C4-2B (cell line): ENCODE measurements around the gene SRPK2.

Source experiments
- H3K27ac ChIP-seq: fragments of 450-650 bp; 2 replicates; pipeline ENCODE4 v1.5.1; 2017
- CTCF ChIP-seq: fragments of 450-650 bp; conservative IDR thresholded peaks from 2 replicates; pipeline ENCODE4 v1.5.1; 2017; ENCODE audit warnings: mild to moderate bottlenecking
- ZFX ChIP-seq: fragments of 450-650 bp; IDR thresholded peaks from 2 replicates; pipeline ENCODE4 v1.6.1; 2017

Gene SRPK2

GRCh38 chr7:105098863-105099515 is 289.7 kb downstream of the SRPK2 start:
- TF ChIP-seq ZFX, result no peak
- no peak for TF ChIP-seq CTCF

DNA sequence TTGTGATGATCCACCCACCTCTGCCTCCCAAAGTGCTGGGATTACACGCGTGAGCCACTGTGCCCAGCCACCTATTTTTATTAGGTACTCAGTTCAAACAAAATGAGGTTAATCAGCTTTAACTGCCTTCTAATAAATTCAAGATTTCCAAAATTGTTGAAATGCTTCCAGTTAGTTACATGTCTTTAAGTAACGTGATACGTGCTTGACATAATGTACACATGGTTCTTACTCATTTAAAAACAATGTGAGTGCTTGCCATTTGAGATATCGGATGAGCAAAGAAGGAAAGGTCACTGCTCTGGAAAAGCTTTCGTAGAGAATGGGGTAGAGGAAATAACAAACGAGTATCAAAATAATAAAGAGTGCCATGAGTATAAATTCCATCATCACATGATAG is 291.1 kb downstream of the SRPK2 start:
- TF ChIP-seq CTCF, result no peak
- no peak overlapping the region; the same call in 1 of the 2 replicates for H3K27ac ChIP-seq

More at GRCh38 chr7:105098863-105099515, 289.7 kb downstream of the SRPK2 start:
- no peak overlapping the region for H3K27ac ChIP-seq

DNA sequence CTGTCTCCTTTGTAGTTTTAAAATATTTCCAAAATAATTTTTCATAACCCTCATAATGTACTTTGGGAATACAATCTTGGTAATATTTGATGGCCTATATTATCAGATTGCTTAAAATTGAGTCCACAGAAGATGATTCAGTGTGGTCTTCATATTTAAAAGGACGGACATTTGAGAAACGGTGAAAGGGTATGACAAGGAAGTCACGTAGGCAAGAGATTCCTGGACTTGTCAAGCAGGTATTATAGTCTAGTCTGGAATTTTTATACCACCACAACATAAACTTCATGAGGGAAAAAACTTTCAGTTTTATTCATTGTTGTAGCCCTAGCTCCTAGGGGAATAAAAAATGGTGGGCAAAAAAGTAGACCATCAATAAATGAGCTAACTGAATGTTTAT is 292.4 kb downstream of the SRPK2 start:
- TF ChIP-seq ZFX, result no peak
- TF ChIP-seq CTCF, result no peak
- H3K27ac ChIP-seq, result no peak overlapping the region

- H3K27ac ChIP-seq, result no peak overlapping the region
- TF ChIP-seq ZFX (no peak), CTCF (no peak)
Measured at GRCh38 chr7:105094966-105095365, 293.8 kb downstream of the SRPK2 start.

GRCh38 chr7:105088456-105088855 is 300.3 kb downstream of the SRPK2 start:
- no peak overlapping the region for H3K27ac ChIP-seq
- TF ChIP-seq ZFX (no peak), CTCF (no peak)

DNA sequence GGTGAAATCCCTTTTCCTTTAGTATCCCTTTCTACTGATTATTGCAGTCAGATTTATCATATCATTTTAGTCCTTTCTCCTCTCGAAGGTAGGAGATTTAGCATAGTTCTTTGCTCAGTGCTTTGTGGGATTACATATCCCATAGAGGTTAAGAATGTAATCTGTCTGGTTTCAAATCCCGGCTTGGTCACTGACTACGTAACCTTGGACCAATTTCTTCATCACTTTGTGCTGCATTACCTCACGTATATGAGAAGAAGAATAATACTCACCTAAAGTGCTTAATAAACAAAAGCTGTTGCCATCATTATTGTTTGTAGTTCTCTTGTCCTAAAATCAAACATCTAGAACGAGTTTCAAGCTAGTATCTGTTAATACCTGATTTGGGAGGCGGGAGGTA is 300.7 kb downstream of the SRPK2 start:
- H3K27ac ChIP-seq, result no peak overlapping the region
- TF ChIP-seq ZFX, result no peak
- no peak for TF ChIP-seq CTCF

GRCh38 chr7:105086850-105087249 is 301.9 kb downstream of the SRPK2 start:
- no peak overlapping the region for H3K27ac ChIP-seq
- no peak for TF ChIP-seq CTCF
- TF ChIP-seq ZFX, result no peak
